Measurements from ENCODE around the gene DBNL. TPM values are rescaled to one million over a fixed set of nuclear protein-coding genes. Genes with fewer than 3 reads are reported as not detected.

Gene DBNL
- total RNA-seq, 3 donors from 2014 or later (not counting 1 experiment from before 2014, with no cell fraction given): 123 to 129 (median 129) TPM

- no peak overlapping the region for H3K4me3 ChIP-seq (ENCODE audit: low read length)
- Mint-ChIP-seq H3K4me1 (no peaks in the 10 kb centered on the region), H3K27ac (no peak overlapping the region), H3K4me3 (no peak overlapping the region), H3K36me3 (no peaks in the 10 kb centered on the region), H3K9me3 (no peaks in the 10 kb centered on the region), H3K27me3 (ENCODE audit: low read depth in 2 of 2) (peaks cover 3 to 6% of the 10 kb centered on the region in 2 donors)
- DNase-seq (no peak), ATAC-seq (no peak)
- H3K27me3 ChIP-seq (ENCODE audit: control insufficient read depth, insufficient read depth, low read length): no peaks in the 10 kb centered on the region
- H3K9me3 ChIP-seq (ENCODE audit: control insufficient read depth, insufficient read depth, low read length): no peaks in the 10 kb centered on the region
- no peaks in the 10 kb centered on the region for H3K36me3 ChIP-seq (ENCODE audit: control insufficient read depth, insufficient read depth, low read length)
- H3K4me1 ChIP-seq (ENCODE audit: control insufficient read depth, insufficient read depth, low read length): peaks cover 11% of the 10 kb centered on the region
- intact Hi-C loops (cut with micrococcal nuclease): no loop called here
- TF ChIP-seq CTCF (IDR thresholded peaks at IDR 0.05): no peak
- WGBS (ENCODE audit: insufficient coverage): 73% methylated on average over 2 of the region's 2 CpGs
- no peak overlapping the region for H3K27ac ChIP-seq (ENCODE audit: low read length)
These were observed 50.5 kb downstream of the DBNL start for GRCh38 chr7:44094883-44095592.

GRCh38 chr7:44095781-44096180, 51.3 kb downstream of the DBNL start:
- WGBS (ENCODE audit: insufficient coverage): 95% methylated on average over 3 of the region's 3 CpGs
- Mint-ChIP-seq H3K27ac (no peak overlapping the region), H3K9me3 (no peaks in the 10 kb centered on the region), H3K36me3 (no peaks in the 10 kb centered on the region), H3K4me3 (no peak overlapping the region), H3K27me3 (ENCODE audit: low read depth in 2 of 2) (peaks cover 1 to 3% of the 10 kb centered on the region in 2 donors), H3K4me1 (no peaks in the 10 kb centered on the region)
- no peak overlapping the region for H3K27ac ChIP-seq (ENCODE audit: low read length)
- no peak for ATAC-seq
- intact Hi-C loops (cut with micrococcal nuclease): no loop called here
- no peak for DNase-seq
- no peaks in the 10 kb centered on the region for H3K27me3 ChIP-seq (ENCODE audit: control insufficient read depth, insufficient read depth, low read length)
- peaks cover 11% of the 10 kb centered on the region for H3K4me1 ChIP-seq (ENCODE audit: control insufficient read depth, insufficient read depth, low read length)
- no peaks in the 10 kb centered on the region for H3K9me3 ChIP-seq (ENCODE audit: control insufficient read depth, insufficient read depth, low read length)
- TF ChIP-seq CTCF (IDR thresholded peaks at IDR 0.05): no peak
- no peaks in the 10 kb centered on the region for H3K36me3 ChIP-seq (ENCODE audit: control insufficient read depth, insufficient read depth, low read length)
- no peak overlapping the region for H3K4me3 ChIP-seq (ENCODE audit: low read length)

- peaks cover 11% of the 10 kb centered on the region for H3K4me1 ChIP-seq (ENCODE audit: control insufficient read depth, insufficient read depth, low read length)
- H3K4me3 Mint-ChIP-seq: no peak overlapping the region
- no peak overlapping the region for H3K27ac Mint-ChIP-seq
These were observed 51.9 kb downstream of the DBNL start for GRCh38 chr7:44096326-44096881.

More at GRCh38 chr7:44096326-44096881, 51.9 kb downstream of the DBNL start:
- no peaks in the 10 kb centered on the region for H3K27me3 Mint-ChIP-seq (ENCODE audit: low read depth in 2 of 2)
- no peaks in the 10 kb centered on the region for H3K36me3 Mint-ChIP-seq
- DNase-seq (no peak), ATAC-seq (no peak)
- intact Hi-C loops (cut with micrococcal nuclease): no loop called here
- no peaks in the 10 kb centered on the region for H3K4me1 Mint-ChIP-seq
- Histone ChIP-seq H3K27me3 (ENCODE audit: control insufficient read depth, insufficient read depth, low read length) (no peaks in the 10 kb centered on the region), H3K9me3 (ENCODE audit: control insufficient read depth, insufficient read depth, low read length) (no peaks in the 10 kb centered on the region), H3K27ac (ENCODE audit: low read length) (no peak overlapping the region), H3K36me3 (ENCODE audit: control insufficient read depth, insufficient read depth, low read length) (no peaks in the 10 kb centered on the region), H3K4me3 (ENCODE audit: low read length) (no peak overlapping the region)
- no peak for TF ChIP-seq CTCF (IDR thresholded peaks at IDR 0.05)
- H3K9me3 Mint-ChIP-seq: no peaks in the 10 kb centered on the region
- WGBS (ENCODE audit: insufficient coverage): 76% methylated on average over 8 of the region's 8 CpGs

All from natural killer cell (primary cell).